HG03354 (cell line): ENCODE measurements around the gene ADAMTS3.
"Not testable (repeated sequence)": the region's sequence is repeated elsewhere in the genome, so short reads cannot be mapped to it uniquely, and the experiment has no call there.

Source experiments
- ATAC-seq: cut with Tn5 transposase; IDR thresholded peaks from one replicate; pipeline ENCODE4 v1.9.1; 2021; ENCODE audit warnings: mild to moderate bottlenecking; ENCODE audit not compliant: unreplicated experiment, poor library complexity, severe bottlenecking

The ADAMTS3 gene

DNA sequence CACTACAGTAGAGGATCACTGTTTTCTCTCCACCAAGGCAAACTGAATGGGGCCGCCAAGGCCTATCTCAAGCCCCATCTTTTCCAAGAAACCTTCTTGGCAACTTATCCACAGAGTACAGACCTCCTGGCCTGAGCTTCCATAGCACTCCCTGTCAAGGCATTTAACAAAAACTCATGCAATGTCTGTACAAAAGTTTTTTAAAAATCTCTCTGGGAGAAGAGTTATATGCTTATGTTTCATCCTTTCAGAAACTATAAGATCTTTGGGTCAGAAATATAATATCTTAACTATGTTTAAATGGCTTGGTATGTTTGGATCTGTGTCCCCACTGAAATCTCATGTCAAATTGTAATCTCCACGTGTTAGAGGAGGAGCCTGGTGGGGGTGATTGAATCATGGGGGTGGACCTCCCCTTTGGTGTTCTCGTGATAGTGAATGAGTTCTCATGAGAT is 13.6 kb downstream of the ADAMTS3 start:
- no peak for ATAC-seq

DNA sequence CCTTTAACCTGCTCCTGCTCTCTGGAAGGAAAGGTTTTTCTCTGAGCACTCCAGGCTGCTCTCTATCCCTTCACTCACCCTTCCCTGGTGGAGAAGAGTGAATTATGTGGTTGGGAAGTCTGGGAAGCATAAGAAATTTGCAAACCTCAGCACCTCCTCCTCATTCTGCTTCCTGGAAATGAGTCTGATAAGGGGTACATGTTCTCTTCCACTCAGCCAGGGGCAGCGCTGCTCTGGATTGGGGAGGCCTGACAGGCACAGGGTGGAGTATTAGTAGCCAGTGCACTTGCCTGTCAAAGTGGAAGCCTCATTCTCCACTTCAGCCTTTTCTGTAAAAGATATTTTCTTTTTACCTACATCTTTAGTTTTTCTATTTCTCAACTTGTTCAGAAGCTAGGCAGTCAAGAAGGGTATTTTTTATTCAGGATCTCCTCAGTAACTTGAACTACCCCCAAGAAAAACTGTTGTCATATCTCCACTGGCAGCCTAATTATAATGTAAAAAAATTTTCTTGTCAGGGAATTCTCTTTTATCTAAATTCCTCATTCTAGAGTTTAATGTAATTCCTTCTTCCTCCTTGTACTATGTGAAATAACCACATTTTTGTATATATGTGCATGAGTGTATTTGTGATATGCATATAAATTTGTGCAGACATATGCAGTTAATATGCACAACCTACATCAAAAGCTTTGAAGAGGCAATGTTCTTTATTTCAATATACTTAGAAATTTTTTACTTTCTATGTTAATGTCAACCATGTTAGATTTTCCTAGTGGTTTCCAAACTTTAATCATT is 15.3 kb downstream of the ADAMTS3 start:
- ATAC-seq = no peak

DNA sequence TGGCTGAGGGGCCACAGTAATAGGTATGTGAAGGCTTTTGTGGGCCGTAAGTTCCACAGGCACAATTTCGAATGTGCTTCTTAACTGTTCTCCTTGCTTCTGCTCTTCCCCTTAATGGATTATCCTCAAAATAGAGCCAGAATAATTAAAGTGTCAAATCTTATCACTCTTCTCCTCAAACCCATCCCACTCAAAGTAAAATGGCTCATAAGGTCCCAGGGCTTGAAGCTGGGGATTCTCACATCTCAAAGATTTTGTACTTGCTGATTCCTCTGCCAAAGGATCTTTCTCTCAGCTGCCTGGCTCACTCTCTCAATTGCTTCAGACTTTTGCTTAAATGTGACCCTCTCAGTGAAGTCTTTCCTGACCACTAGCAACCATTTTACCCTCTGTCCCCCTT is 16.6 kb downstream of the ADAMTS3 start:
- no peak for ATAC-seq

- ATAC-seq = no peak
Measured at GRCh38 chr4:72546456-72546855, 22.6 kb downstream of the ADAMTS3 start.

- ATAC-seq = not testable (repeated sequence)
Measured at GRCh38 chr4:72540694-72541093, 28.3 kb downstream of the ADAMTS3 start.

DNA sequence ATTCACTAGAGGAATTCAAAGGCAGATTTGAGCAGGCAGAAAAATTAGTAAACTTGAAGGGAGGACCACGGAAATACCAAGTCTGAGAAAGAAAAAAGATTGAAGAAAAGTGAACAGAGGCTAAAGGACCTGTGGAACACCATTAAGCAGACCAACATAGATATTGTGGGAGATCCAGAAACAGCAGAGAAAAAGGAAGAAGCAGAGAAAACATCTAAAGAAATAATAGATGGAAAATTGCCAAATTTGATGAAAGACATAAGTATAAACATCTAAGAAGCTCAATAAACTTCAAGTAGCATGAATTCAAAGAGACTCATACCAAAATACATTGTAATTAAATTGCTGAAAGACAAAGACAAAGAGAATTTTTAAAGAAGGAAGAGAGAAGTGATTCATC is 31.0 kb downstream of the ADAMTS3 start:
- no peak for ATAC-seq

GRCh38 chr4:72536443-72536842 is 32.6 kb downstream of the ADAMTS3 start:
- no peak for ATAC-seq

GRCh38 chr4:72531768-72532290 is 37.2 kb downstream of the ADAMTS3 start:
- no peak for ATAC-seq

DNA sequence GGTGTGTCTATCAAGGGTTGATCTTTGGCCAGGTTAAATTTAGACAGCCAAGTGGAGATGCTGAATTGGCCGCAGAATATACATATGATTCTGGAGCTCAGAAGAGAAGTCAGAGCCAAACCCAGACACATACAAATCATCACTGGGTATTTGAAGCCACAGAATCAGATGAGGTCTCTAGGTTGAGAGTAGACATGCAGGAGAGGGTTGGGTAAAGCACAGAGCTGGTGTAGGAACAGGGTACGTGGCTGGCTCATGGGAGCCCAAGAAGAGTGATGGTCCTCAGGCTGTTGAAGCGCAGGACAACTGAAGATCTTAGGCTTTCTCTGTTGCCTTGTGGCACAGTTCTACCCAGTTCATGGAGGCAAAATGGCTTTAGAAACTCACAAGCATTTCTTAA is 37.7 kb downstream of the ADAMTS3 start:
- ATAC-seq = no peak

DNA sequence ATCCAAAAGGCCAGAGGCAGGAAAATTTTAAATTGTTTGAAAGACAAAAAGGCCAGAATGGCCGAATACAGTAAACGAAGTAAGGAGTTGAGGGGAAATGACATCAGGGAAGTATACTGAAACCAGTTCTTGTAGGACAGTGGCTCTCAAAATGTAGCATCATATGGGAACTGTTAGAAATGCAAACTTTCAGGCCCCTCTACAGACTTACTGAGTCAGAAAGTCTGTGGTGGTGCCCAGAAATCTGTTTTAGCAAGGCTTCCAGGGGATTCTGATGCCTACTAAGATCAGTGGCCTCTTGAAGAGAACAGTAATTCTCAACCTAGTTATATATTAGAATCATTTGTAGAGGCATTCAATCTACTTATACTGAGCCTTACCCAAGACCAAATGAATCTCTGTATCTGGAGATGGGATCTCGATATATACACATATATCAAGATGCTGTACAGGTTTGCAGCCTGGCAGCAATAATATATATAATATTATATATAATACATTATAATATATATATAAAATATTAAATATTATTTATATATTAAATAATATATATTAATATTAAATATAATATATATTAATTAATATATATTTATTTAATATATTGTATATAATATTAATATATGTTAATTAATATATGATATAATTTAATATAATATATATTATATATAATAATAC is 39.7 kb downstream of the ADAMTS3 start:
- ATAC-seq = no peak

DNA sequence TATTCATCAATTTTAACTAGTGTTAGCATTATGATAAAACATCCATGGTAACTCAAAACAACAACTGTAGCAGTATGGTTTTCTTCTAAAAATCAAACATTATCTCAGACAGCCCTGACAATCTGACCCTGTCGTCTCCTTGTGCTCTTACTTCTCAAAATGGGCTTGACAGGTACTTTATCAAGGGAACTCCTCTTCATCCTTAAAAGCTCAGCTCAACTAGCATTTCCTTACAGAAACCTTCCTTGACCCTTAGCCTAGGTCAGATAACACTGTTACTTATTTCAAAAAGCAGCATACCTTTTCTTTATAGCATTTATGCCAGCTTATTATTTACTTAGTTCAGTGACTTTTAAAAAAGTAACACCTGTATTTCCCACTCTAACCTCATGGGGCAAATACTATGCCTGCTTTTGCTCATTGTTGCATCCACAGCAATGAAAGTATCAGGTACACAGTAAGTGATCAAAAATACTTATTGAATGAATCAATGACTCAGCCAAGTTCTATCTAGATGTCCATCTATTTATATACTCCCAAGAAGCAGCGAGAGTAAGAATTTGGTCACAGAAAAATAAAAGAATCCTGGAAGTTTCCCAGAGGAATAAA is 41.9 kb downstream of the ADAMTS3 start:
- ATAC-seq = no peak

DNA sequence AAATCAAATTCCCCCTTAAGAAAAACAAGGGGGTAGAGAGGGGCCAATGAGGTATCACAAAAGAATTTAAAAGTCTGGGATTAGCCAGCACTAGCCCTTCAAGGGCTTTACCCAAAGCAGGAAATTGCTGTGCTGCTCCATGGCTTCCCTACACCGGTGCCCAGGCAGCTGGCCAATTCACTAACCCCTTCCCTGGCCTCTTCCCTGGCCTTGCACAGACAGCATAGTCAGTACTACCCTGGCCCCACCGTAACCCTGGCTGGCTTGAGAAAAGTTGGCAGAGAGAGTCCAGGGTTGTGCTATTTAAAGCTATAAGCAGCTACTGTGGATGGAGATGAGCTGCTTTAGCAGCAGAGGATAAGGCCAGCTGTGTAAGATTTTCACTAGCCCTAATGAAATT is 43.1 kb downstream of the ADAMTS3 start:
- ATAC-seq = no peak

GRCh38 chr4:72522440-72522839 is 46.6 kb downstream of the ADAMTS3 start:
- ATAC-seq = no peak

- no peak for ATAC-seq
Measured at GRCh38 chr4:72513227-72513626, 55.8 kb downstream of the ADAMTS3 start.

DNA sequence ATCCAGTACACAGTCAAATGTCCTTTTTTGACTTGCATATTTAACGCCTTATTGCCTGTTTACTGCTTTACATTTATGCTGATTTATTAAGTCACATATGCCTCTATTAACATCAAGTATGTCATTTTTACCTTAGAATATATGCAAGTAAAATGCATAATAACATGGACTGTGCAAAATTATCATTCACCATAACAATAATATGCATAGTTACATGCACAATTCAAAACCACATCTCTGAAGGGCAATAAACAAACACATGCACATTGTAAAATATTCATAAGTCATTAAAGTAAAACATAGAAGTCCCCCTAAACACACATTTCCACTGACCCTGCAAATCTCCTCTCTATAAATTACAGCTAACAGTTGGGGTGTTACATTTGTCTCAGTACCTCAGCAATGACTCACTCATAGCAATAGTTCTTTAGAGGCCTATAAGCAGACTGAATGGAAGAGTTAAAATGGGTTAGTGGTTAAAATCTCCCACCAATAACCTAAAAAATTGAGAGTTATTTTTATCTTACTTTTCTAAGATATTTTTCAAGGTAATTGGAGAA is 61.1 kb downstream of the ADAMTS3 start:
- ATAC-seq = no peak

GRCh38 chr4:72507167-72507566 is 61.9 kb downstream of the ADAMTS3 start:
- ATAC-seq = no peak

- no peak for ATAC-seq
Measured at GRCh38 chr4:72505314-72505744, 63.7 kb downstream of the ADAMTS3 start.

DNA sequence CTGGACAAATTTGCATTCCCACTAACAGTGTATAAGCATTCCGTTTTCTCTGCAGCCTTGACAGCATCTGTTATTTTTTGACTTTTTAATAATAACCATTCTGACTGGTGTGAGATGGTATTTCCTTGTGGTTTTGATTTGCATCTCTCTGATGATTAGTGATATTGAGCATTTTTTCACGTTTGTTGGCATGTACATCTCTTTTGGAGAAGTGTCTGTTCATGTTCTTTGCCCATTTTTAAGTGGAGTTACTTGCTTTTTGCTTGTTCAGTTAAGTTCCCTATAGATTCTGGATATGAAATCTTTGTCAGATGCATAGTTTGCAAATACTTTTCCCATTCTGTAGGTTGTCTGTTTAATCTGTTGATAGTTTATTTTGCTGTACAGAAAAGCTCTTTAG is 68.8 kb downstream of the ADAMTS3 start:
- no peak for ATAC-seq

- no peak for ATAC-seq
Measured at GRCh38 chr4:72496119-72496518, 72.9 kb downstream of the ADAMTS3 start.

DNA sequence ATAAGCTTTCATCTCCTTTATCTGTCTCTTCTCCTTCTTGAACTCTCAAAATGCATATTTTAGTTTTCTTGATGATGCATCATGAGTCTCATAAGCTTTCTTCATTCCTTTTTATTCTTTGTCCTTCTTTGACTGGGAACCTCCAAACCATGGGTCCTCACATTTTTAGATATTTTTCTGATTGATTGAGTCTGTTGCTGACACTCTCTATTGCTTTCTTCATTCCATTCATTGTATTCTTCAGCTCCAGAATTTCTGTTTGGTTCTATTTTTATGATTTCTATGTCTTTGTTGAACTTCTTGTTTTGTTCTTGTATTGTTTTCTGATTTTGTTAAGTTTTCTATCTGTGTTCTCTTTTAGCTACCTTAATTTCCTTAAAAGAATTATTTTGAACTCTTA is 74.9 kb downstream of the ADAMTS3 start:
- ATAC-seq = no peak
